ENCODE results near the gene BMP6.

The BMP6 gene

GRCh38 chr6:7851780-7852179 lies 125.9 kb downstream of the BMP6 start:
- H3K4me3 ChIP-seq (replicated peaks; ENCODE audit: low read depth, low read length): no peak overlapping the region
- DNase-seq (ENCODE audit: low read depth): no peak
- no peak for TF ChIP-seq CTCF (IDR thresholded peaks at IDR 0.05; ENCODE audit: low read length, missing control alignments)

GRCh38 chr6:7859591-7859990 lies 133.7 kb downstream of the BMP6 start:
- DNase-seq (ENCODE audit: low read depth): no peak
- H3K4me3 ChIP-seq (replicated peaks; ENCODE audit: low read depth, low read length): no peak overlapping the region

GRCh38 chr6:7865781-7866180 lies 139.9 kb downstream of the BMP6 start:
- TF ChIP-seq CTCF (IDR thresholded peaks at IDR 0.05; ENCODE audit: low read length, missing control alignments): no peak
- H3K4me3 ChIP-seq (replicated peaks; ENCODE audit: low read depth, low read length): no peak overlapping the region
- peak; percentile 21 for DNase-seq (ENCODE audit: low read depth)

More at GRCh38 chr6:7859591-7859990, 133.7 kb downstream of the BMP6 start:
- TF ChIP-seq CTCF (IDR thresholded peaks at IDR 0.05; ENCODE audit: low read length, missing control alignments): no peak

- H3K4me3 ChIP-seq (replicated peaks; ENCODE audit: low read depth, low read length): no peak overlapping the region
- TF ChIP-seq CTCF (IDR thresholded peaks at IDR 0.05; ENCODE audit: low read length, missing control alignments): no peak
- DNase-seq (ENCODE audit: low read depth): no peak
Measured at GRCh38 chr6:7866526-7866925, 140.6 kb downstream of the BMP6 start.

GRCh38 chr6:7868926-7869325 lies 143.0 kb downstream of the BMP6 start:
- no peak overlapping the region for H3K4me3 ChIP-seq (replicated peaks; ENCODE audit: low read depth, low read length)
- no peak for TF ChIP-seq CTCF (IDR thresholded peaks at IDR 0.05; ENCODE audit: low read length, missing control alignments)
- no peak for DNase-seq (ENCODE audit: low read depth)

GRCh38 chr6:7878401-7878964 lies 152.6 kb downstream of the BMP6 start:
- no peak for TF ChIP-seq CTCF (IDR thresholded peaks at IDR 0.05; ENCODE audit: low read length, missing control alignments)
- no peak overlapping the region for H3K4me3 ChIP-seq (replicated peaks; ENCODE audit: low read depth, low read length)
- peak; percentile 62 for DNase-seq (ENCODE audit: low read depth)

- no peak overlapping the region for H3K4me3 ChIP-seq (replicated peaks; ENCODE audit: low read depth, low read length)
- no peak for DNase-seq (ENCODE audit: low read depth)
- TF ChIP-seq CTCF (IDR thresholded peaks at IDR 0.05; ENCODE audit: low read length, missing control alignments): no peak
Measured at GRCh38 chr6:7879043-7879442, 153.1 kb downstream of the BMP6 start.

Data from fibroblast of pulmonary artery (primary cell).